ENCODE results near the gene WWOX. TPM values are rescaled to one million over a fixed set of nuclear protein-coding genes. Genes with fewer than 3 reads are reported as not detected.

WWOX gene
- total and polyA plus RNA-seq, 2 of the 8 experiments (the other 6 are each of a cell fraction or from before 2014, with no cell fraction given) = 5.4 to 16.7 TPM

DNA sequence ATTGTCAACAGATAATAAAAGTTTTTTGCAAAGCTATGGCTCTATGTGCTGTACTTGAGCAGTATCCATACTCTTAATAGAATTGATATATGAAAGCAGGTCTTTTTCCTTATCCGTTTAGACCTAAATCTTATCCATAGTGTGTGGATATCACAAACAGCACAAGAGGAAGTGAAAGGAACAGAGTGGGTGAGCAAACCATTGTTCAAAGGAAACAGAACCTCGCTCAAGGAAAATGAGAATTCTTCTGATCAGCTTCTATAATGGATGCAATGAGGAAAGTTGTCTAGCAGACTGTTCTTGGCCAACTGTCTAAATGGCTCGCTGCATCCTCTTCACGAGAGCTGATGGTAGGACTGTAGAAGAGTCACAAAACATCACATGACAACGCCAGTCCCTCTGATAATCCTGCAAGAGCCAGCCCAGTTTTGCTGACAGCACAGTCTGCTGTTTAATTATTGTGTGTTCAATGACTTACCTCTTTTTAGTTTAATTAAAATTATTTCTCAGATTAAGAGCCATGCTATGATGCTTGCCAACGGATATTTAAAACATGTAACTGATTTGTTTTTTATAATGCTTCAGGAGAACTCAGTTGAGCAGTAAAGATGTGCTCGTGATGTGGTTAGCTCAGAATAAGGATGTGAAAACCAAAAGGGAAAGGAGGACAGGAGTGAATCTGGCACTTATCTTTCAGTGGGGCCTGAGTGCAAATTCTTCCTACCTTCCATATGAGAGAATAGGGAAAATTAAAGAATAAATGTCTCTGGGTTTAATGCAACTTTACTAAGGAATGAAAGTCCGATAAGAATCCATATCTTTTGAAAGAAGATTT, 38.5 kb downstream of the WWOX start:
- TF ChIP-seq RAD21 (IDR thresholded peaks at IDR 0.05 in 1 of 2, conservative IDR thresholded peaks at IDR 0.05 in 1 of 2; ENCODE audit: low read depth in 2 of 2, low read length in 2 of 2) (no peak), HDAC6 (IDR thresholded peaks at IDR 0.05; ENCODE audit: low read depth, low read length) (no peak), SAP30 (IDR thresholded peaks at IDR 0.05; ENCODE audit: insufficient read depth, insufficient replicate concordance, low read length) (no peak), JUN (IDR thresholded peaks at IDR 0.05; ENCODE audit: low read depth, low read length) (no peak), RBBP5 (IDR thresholded peaks at IDR 0.05; ENCODE audit: borderline replicate concordance, low read depth, low read length) (no peak), SP1 (IDR thresholded peaks at IDR 0.05; ENCODE audit: low read depth, low read length) (no peak), BCL11A (IDR thresholded peaks at IDR 0.05; ENCODE audit: low read depth in 2 of 2, low read length in 2 of 2) (no peak)
- TF ChIP-seq, protein P1, sequence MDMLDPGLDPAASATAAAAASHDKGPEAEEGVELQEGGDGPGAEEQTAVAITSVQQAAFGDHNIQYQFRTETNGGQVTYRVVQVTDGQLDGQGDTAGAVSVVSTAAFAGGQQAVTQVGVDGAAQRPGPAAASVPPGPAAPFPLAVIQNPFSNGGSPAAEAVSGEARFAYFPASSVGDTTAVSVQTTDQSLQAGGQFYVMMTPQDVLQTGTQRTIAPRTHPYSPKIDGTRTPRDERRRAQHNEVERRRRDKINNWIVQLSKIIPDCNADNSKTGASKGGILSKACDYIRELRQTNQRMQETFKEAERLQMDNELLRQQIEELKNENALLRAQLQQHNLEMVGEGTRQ (IDR thresholded peaks at IDR 0.05; ENCODE audit: low read length) = no peak
- DNase-seq (ENCODE audit: low read depth in 1 of 2, low spot score in 2 of 2) (no peak), FAIRE-seq (no peak)
- Histone ChIP-seq H3K23ac (ENCODE audit: insufficient read length) (no peak overlapping the region), H4K8ac (ENCODE audit: extremely low read depth, insufficient read depth, low read length) (no peak overlapping the region), H3K79me2 (ENCODE audit: control insufficient read depth in 1 of 2, insufficient read depth in 2 of 2, low read length in 2 of 2) (no peaks in the 10 kb centered on the region), H3K9me3 (ENCODE audit: insufficient read depth in 2 of 2, low read depth in 1 of 2, low read length in 1 of 2) (no peaks in the 10 kb centered on the region), H3K4ac (replicated peaks; ENCODE audit: insufficient read length, low read depth, low read length) (no peak overlapping the region), H2BK20ac (ENCODE audit: low read length) (no peak overlapping the region), H3K27me3 (replicated peaks in 1 of 4; ENCODE audit: control insufficient read depth in 3 of 4, extremely low read depth in 1 of 4, insufficient read depth in 3 of 4, low read length in 3 of 4) (peaks cover 0 to 1% (median 0%) of the 10 kb centered on the region in 4 experiments; a peak in 2 of 7 replicates), H3K79me1 (ENCODE audit: low read depth, low read length) (no peaks in the 10 kb centered on the region), H2BK15ac (ENCODE audit: low read length) (no peak overlapping the region), H3K4me3 (ENCODE audit: extremely low read depth in 1 of 4, insufficient read depth in 2 of 4, low read depth in 3 of 4, low read length in 4 of 4) (no peak overlapping the region), H4K91ac (replicated peaks; ENCODE audit: insufficient read length, low read length) (no peak overlapping the region), H2BK120ac (replicated peaks; ENCODE audit: low read depth, low read length) (no peak overlapping the region), H2AK5ac (ENCODE audit: low read depth, low read length) (no peak overlapping the region), H3K9ac (replicated peaks in 1 of 4; ENCODE audit: extremely low read depth in 1 of 4, low read depth in 3 of 4, low read length in 3 of 4) (no peak overlapping the region), H2BK12ac (ENCODE audit: low read depth, low read length) (no peak overlapping the region), H4K5ac (ENCODE audit: insufficient read length, low read depth, low read length) (no peak overlapping the region), H2BK5ac (ENCODE audit: low read depth, low read length) (no peak overlapping the region), H3K56ac (replicated peaks; ENCODE audit: insufficient read length, low read depth, low read length) (no peak overlapping the region), H3K4me1 (replicated peaks in 1 of 4; ENCODE audit: control insufficient read depth in 3 of 4, insufficient read depth in 4 of 4, low read length in 3 of 4) (peaks cover 0 to 4% (median 0%) of the 10 kb centered on the region in 4 experiments; a peak in 1 of 7 replicates), H3K36me3 (ENCODE audit: control insufficient read depth in 2 of 4, insufficient read depth in 4 of 4, low read length in 3 of 4) (no peaks in the 10 kb centered on the region), H3K4me2 (ENCODE audit: insufficient read depth in 1 of 2, low read depth in 2 of 2, low read length in 2 of 2) (no peak overlapping the region), H3K27ac (ENCODE audit: low read depth, low read length) (no peak overlapping the region), H3K23me2 (ENCODE audit: low read depth, low read length) (no peaks in the 10 kb centered on the region), H4K20me1 (replicated peaks in 1 of 2; ENCODE audit: control insufficient read depth in 1 of 2, insufficient read depth in 2 of 2, low read length in 2 of 2) (no peaks in the 10 kb centered on the region), H2AFZ (ENCODE audit: low read length) (no peak overlapping the region), H3K14ac (ENCODE audit: insufficient read length) (no peak overlapping the region), H3K18ac (ENCODE audit: extremely low read depth, low read length) (no peak overlapping the region)
- CTCF ChIA-PET (ENCODE audit: partially characterized antibody) = no interaction called here
- WGBS, 2 experiments (ENCODE audit: extremely low coverage in 1 of 2, insufficient coverage in 1 of 2, insufficient read length in 1 of 2, insufficient replicate concordance in 2 of 2, low coverage in 1 of 2, low lambda C conversion rate in 2 of 2, missing lambda C conversion rate in 1 of 2) = 90% methylated on average over 8 of the region's 8 CpGs; no CpG with 5 or more reads in 1 of the 2 experiments
- POLR2A ChIA-PET (ENCODE audit: partially characterized antibody) = no interaction called here

Measured in H1 (cell line).